Common myeloid progenitor, CD34-positive (primary cell): ENCODE results near the gene ABLIM2.

ENCODE experiments used
- CTCF ChIA-PET: fragments of 350-600 bp; sonication (Branson Sonifier 250); formaldehyde crosslinking; loops from one replicate; lab custom pipeline; 2021; ENCODE audit warnings: antibody characterized with exemption; lab: Charles Lee
- POLR2A ChIA-PET: fragments of 350-600 bp; sonication (Branson Sonifier 250); formaldehyde crosslinking; loops from one replicate; lab custom pipeline; 2021; ENCODE audit warnings: antibody characterized with exemption; lab: Charles Lee
- DNase-seq, 3 donors: peaks; one replicate each; pipeline versions ENCODE4 v3.0.0 to v3.0.0-alpha.2; 2013
- H3K27ac ChIP-seq, 2 experiments: 1 replicate in 1 of 2; 2 replicates in 1 of 2; pipeline ENCODE4 v1.7.0; 2013; ENCODE audit warnings: inconsistent platforms in 2 of 2, low read length in 2 of 2, mild to moderate bottlenecking in 2 of 2, low read depth in 1 of 2, moderate library complexity in 1 of 2; ENCODE audit not compliant: severe bottlenecking in 2 of 2, insufficient read depth in 1 of 2, poor library complexity in 1 of 2
- H3K27me3 ChIP-seq, 5 experiments: replicated peaks in 2 of 5; 1 replicate in 3 of 5; 2 replicates in 2 of 5; pipeline versions ENCODE4 v1.6.1 to v1.7.0; 2013; ENCODE audit warnings: low read length in 4 of 5, mild to moderate bottlenecking in 2 of 5, moderate library complexity in 2 of 5, inconsistent platforms in 1 of 5; ENCODE audit not compliant: insufficient read depth in 5 of 5, control insufficient read depth in 4 of 5
- H3K36me3 ChIP-seq, 4 experiments: 1 replicate in 2 of 4; 2 replicates in 2 of 4; pipeline versions ENCODE4 v1.6.1 to v1.7.0; 2013; ENCODE audit warnings: low read length in 3 of 4, control low read depth in 1 of 4, mild to moderate bottlenecking in 1 of 4; ENCODE audit not compliant: control insufficient read depth in 4 of 4, insufficient read depth in 4 of 4
- H3K4me1 ChIP-seq, 4 experiments: 1 replicate in 3 of 4; 2 replicates in 1 of 4; pipeline versions ENCODE4 v1.6.1 to v1.7.1; 2013; ENCODE audit warnings: low read length in 3 of 4, mild to moderate bottlenecking in 3 of 4, control low read depth in 1 of 4, inconsistent platforms in 1 of 4, moderate library complexity in 1 of 4; ENCODE audit not compliant: control insufficient read depth in 4 of 4, insufficient read depth in 4 of 4; ENCODE audit errors: control extremely low read depth in 1 of 4
- H3K4me3 ChIP-seq, 7 experiments: 1 replicate in 4 of 7; 2 replicates in 3 of 7; pipeline versions ENCODE4 v1.5.1 to v1.7.0; 2013; ENCODE audit warnings: mild to moderate bottlenecking in 7 of 7, low read length in 6 of 7, moderate library complexity in 6 of 7, inconsistent platforms in 2 of 7, low read depth in 2 of 7, control low read depth in 1 of 7; ENCODE audit not compliant: insufficient read depth in 4 of 7, control insufficient read depth in 1 of 7; ENCODE audit errors: extremely low read depth in 1 of 7
- H3K9me3 ChIP-seq, 5 experiments: 1 replicate in 4 of 5; 2 replicates in 1 of 5; pipeline versions ENCODE4 v1.6.1 to v1.7.1; 2013; ENCODE audit warnings: low read length in 4 of 5, mild to moderate bottlenecking in 2 of 5, inconsistent platforms in 1 of 5, low read depth in 1 of 5, moderate library complexity in 1 of 5; ENCODE audit not compliant: control insufficient read depth in 4 of 5, insufficient read depth in 2 of 5; ENCODE audit errors: control extremely low read depth in 1 of 5
- WGBS: methylation state at CpG from one replicate; pipeline ENCODE4 v1.1.5; 2013; ENCODE audit not compliant: insufficient coverage; 5-methylcytosine and 5-hydroxymethylcytosine counted together

The ABLIM2 gene

GRCh38 chr4:8102076-8102355, 56.6 kb downstream of the ABLIM2 start:
- WGBS, result 61% methylated on average over 3 of the region's 3 CpGs
- H3K27me3 ChIP-seq, result peaks cover 0 to 67% (median 13%) of the 10 kb centered on the region in 5 experiments

GRCh38 chr4:8101213-8102075, 57.2 kb downstream of the ABLIM2 start:
- 82% methylated on average over 23 of the region's 23 CpGs for WGBS
- Histone ChIP-seq H3K27me3 (peaks cover 0 to 67% (median 13%) of the 10 kb centered on the region in 5 experiments), H3K4me3 (no peak overlapping the region), H3K4me1 (no peaks in the 10 kb centered on the region), H3K27ac (no peak overlapping the region), H3K36me3 (no peaks in the 10 kb centered on the region), H3K9me3 (peaks cover 0 to under 1% (median 0%) of the 10 kb centered on the region in 5 experiments)
- DNase-seq, result no peak
- ChIA-PET POLR2A (no interaction called here), CTCF (no interaction called here)

More at GRCh38 chr4:8102076-8102355, 56.6 kb downstream of the ABLIM2 start:
- POLR2A ChIA-PET, result no interaction called here
- Histone ChIP-seq H3K4me1 (no peaks in the 10 kb centered on the region), H3K9me3 (no peaks in the 10 kb centered on the region), H3K4me3 (no peak overlapping the region), H3K36me3 (no peaks in the 10 kb centered on the region), H3K27ac (no peak overlapping the region)
- CTCF ChIA-PET, result no interaction called here
- no peak for DNase-seq

- H3K36me3 ChIP-seq, result no peaks in the 10 kb centered on the region
- no peak for DNase-seq
- WGBS, result 92% methylated on average over 4 of the region's 4 CpGs
- H3K27ac ChIP-seq, result no peak overlapping the region
- POLR2A ChIA-PET, result no interaction called here
- peaks cover 0 to 9% (median 3%) of the 10 kb centered on the region in 5 experiments for H3K9me3 ChIP-seq
- H3K27me3 ChIP-seq, result peaks cover 0 to 70% (median 14%) of the 10 kb centered on the region in 5 experiments
- H3K4me1 ChIP-seq, result no peaks in the 10 kb centered on the region
- CTCF ChIA-PET, result no interaction called here
- H3K4me3 ChIP-seq, result no peak overlapping the region
These were observed 58.6 kb downstream of the ABLIM2 start for GRCh38 chr4:8099981-8100464.

- no peaks in the 10 kb centered on the region for H3K36me3 ChIP-seq
- ChIA-PET CTCF (interaction anchor here (1.4 kb wide), 1 partner anchor 14 kb away, joined by 3 read pairs; no protein-coding TSS in a partner anchor), POLR2A (no interaction called here)
- 94% methylated on average over 12 of the region's 12 CpGs for WGBS
- no peak for DNase-seq
- H3K4me3 ChIP-seq, result no peak overlapping the region
- H3K4me1 ChIP-seq, result no peaks in the 10 kb centered on the region
- peaks cover 0 to 20% (median 8%) of the 10 kb centered on the region in 5 experiments for H3K9me3 ChIP-seq
- H3K27ac ChIP-seq, result no peak overlapping the region
- H3K27me3 ChIP-seq, result peaks cover 0 to 55% (median 12%) of the 10 kb centered on the region in 5 experiments
These were observed 60.1 kb downstream of the ABLIM2 start for GRCh38 chr4:8098506-8098905.

GRCh38 chr4:8097721-8098345, 60.8 kb downstream of the ABLIM2 start:
- Histone ChIP-seq H3K9me3 (peaks cover 2 to 26% (median 13%) of the 10 kb centered on the region in 5 experiments), H3K4me3 (no peak overlapping the region), H3K27me3 (peaks cover 0 to 50% (median 9%) of the 10 kb centered on the region in 5 experiments), H3K4me1 (no peaks in the 10 kb centered on the region), H3K36me3 (no peaks in the 10 kb centered on the region), H3K27ac (no peak overlapping the region)
- DNase-seq, result no peak
- CTCF ChIA-PET, result interaction anchor here (1.4 kb wide), 1 partner anchor 15 kb away, joined by 3 read pairs; no protein-coding TSS in a partner anchor
- POLR2A ChIA-PET, result no interaction called here
- 87% methylated on average over 5 of the region's 8 CpGs for WGBS

- WGBS, result 90% methylated on average over 12 of the region's 23 CpGs
- H3K27me3 ChIP-seq, result peaks cover 0 to 47% (median 9%) of the 10 kb centered on the region in 5 experiments
- H3K27ac ChIP-seq, result no peak overlapping the region
- no peaks in the 10 kb centered on the region for H3K36me3 ChIP-seq
- peaks cover 2 to 30% (median 14%) of the 10 kb centered on the region in 5 experiments for H3K9me3 ChIP-seq
- H3K4me1 ChIP-seq, result no peaks in the 10 kb centered on the region
- POLR2A ChIA-PET, result no interaction called here
- CTCF ChIA-PET, result no interaction called here
- DNase-seq, result no peak
- H3K4me3 ChIP-seq, result no peak overlapping the region
These were observed 61.5 kb downstream of the ABLIM2 start for GRCh38 chr4:8097141-8097541.

GRCh38 chr4:8096690-8097061, 61.9 kb downstream of the ABLIM2 start:
- H3K36me3 ChIP-seq, result no peaks in the 10 kb centered on the region
- ChIA-PET POLR2A (no interaction called here), CTCF (no interaction called here)
- DNase-seq, result no peak
- peaks cover 2 to 30% (median 14%) of the 10 kb centered on the region in 5 experiments for H3K9me3 ChIP-seq
- H3K27ac ChIP-seq, result no peak overlapping the region
- H3K4me3 ChIP-seq, result no peak overlapping the region
- H3K4me1 ChIP-seq, result no peaks in the 10 kb centered on the region
- WGBS, result 56% methylated on average over 11 of the region's 12 CpGs
- H3K27me3 ChIP-seq, result peaks cover 0 to 43% (median 7%) of the 10 kb centered on the region in 5 experiments
